G401.6 (cell line): ENCODE data around the gene PDE10A.

Experiments used
- FAIRE-seq: peaks from 2 replicates; lab custom pipeline; 2012; peaks lifted over from hg19 to GRCh38; lab: Jason Lieb, UNC

The PDE10A gene

GRCh38 chr6:165678429-165678828, 15.4 kb upstream of the PDE10A start:
- FAIRE-seq, result no peak

- FAIRE-seq, result no peak
Observed at GRCh38 chr6:165677091-165677490, 14.1 kb upstream of the PDE10A start.

- FAIRE-seq, result no peak
Observed at GRCh38 chr6:165676435-165677068, 13.5 kb upstream of the PDE10A start.

- FAIRE-seq, result no peak
Observed at GRCh38 chr6:165675120-165675519, 12.1 kb upstream of the PDE10A start.

GRCh38 chr6:165674155-165675029, 11.4 kb upstream of the PDE10A start:
- FAIRE-seq, result no peak

- no peak for FAIRE-seq
Observed at GRCh38 chr6:165671222-165671768, 8.3 kb upstream of the PDE10A start.

GRCh38 chr6:165668951-165669350, 5.9 kb upstream of the PDE10A start:
- FAIRE-seq, result no peak

GRCh38 chr6:165665384-165665672, 2.3 kb upstream of the PDE10A start:
- FAIRE-seq, result no peak

GRCh38 chr6:165664559-165665383, 1.7 kb upstream of the PDE10A start:
- FAIRE-seq, result no peak

GRCh38 chr6:165663736-165664558, 906 bp upstream of the PDE10A start:
- no peak for FAIRE-seq

GRCh38 chr6:165663377-165663735, 315 bp upstream of the PDE10A start:
- no peak for FAIRE-seq

- FAIRE-seq, result no peak
Observed at GRCh38 chr6:165662041-165662748, 846 bp downstream of the PDE10A start.

GRCh38 chr6:165661664-165662025, 1.4 kb downstream of the PDE10A start:
- FAIRE-seq, result no peak

- FAIRE-seq, result no peak
Observed at GRCh38 chr6:165660857-165661663, 2.0 kb downstream of the PDE10A start.

GRCh38 chr6:165659945-165660856, 2.8 kb downstream of the PDE10A start:
- no peak for FAIRE-seq

GRCh38 chr6:165658395-165659058, 4.5 kb downstream of the PDE10A start:
- no peak for FAIRE-seq

GRCh38 chr6:165657325-165657680, 5.7 kb downstream of the PDE10A start:
- FAIRE-seq, result no peak

- no peak for FAIRE-seq
Observed at GRCh38 chr6:165656581-165657324, 6.3 kb downstream of the PDE10A start.
